Mesenchymal stem cell (in vitro differentiated cells and primary cell): ENCODE results near the gene BAHCC1.
A peak's percentile ranks its signal among the peaks of the same experiment; 100 is the strongest.

Source experiments
- DNase-seq: peaks from one replicate; pipeline ENCODE4 v3.0.0-alpha.2; 2013
- H2AFZ ChIP-seq: one replicate; pipeline ENCODE4 v1.6.1; 2013; ENCODE audit warnings: low read depth, mild to moderate bottlenecking, control low read depth, inconsistent platforms, low read length, moderate library complexity
- H2AK5ac ChIP-seq: 2 replicates; pipeline ENCODE4 v1.6.1; 2013; ENCODE audit warnings: low read length, moderate library complexity, mild to moderate bottlenecking, inconsistent platforms; ENCODE audit not compliant: severe bottlenecking
- H2BK120ac ChIP-seq: one replicate; pipeline ENCODE4 v1.6.1; 2013; ENCODE audit warnings: low read depth, mild to moderate bottlenecking, inconsistent platforms, low read length, moderate library complexity
- H2BK12ac ChIP-seq, 2 experiments: one replicate each; pipeline ENCODE4 v1.6.1; 2013; ENCODE audit warnings: inconsistent platforms in 2 of 2, low read length in 2 of 2, mild to moderate bottlenecking in 2 of 2, moderate library complexity in 2 of 2, control low read depth in 1 of 2
- H2BK15ac ChIP-seq: one replicate; pipeline ENCODE4 v1.6.1; 2013; ENCODE audit warnings: mild to moderate bottlenecking, low read depth, inconsistent platforms; ENCODE audit not compliant: poor library complexity, severe bottlenecking
- H2BK5ac ChIP-seq: 2 replicates; pipeline ENCODE4 v1.6.1; 2013; ENCODE audit warnings: low read depth, mild to moderate bottlenecking, low read length, control low read depth, inconsistent platforms; ENCODE audit not compliant: poor library complexity, severe bottlenecking
- H3K14ac ChIP-seq, 2 experiments: one replicate each; pipeline ENCODE4 v1.6.1; 2013; ENCODE audit warnings: inconsistent platforms in 2 of 2, low read length in 2 of 2, control low read depth in 1 of 2, mild to moderate bottlenecking in 1 of 2, moderate library complexity in 1 of 2
- H3K18ac ChIP-seq, 2 experiments: one replicate each; pipeline ENCODE4 v1.6.1; 2013; ENCODE audit warnings: inconsistent platforms in 2 of 2, low read length in 2 of 2, control low read depth in 1 of 2, low read depth in 1 of 2, mild to moderate bottlenecking in 1 of 2
- H3K23ac ChIP-seq, 2 experiments: one replicate each; pipeline ENCODE4 v1.6.1; 2013; ENCODE audit warnings: inconsistent platforms in 2 of 2, low read length in 2 of 2, mild to moderate bottlenecking in 2 of 2, moderate library complexity in 2 of 2, control low read depth in 1 of 2
- H3K27ac ChIP-seq: 2 replicates; pipeline ENCODE4 v1.5.1; 2013; ENCODE audit warnings: mild to moderate bottlenecking, moderate library complexity, low read length, control low read depth, inconsistent platforms; ENCODE audit not compliant: poor library complexity, severe bottlenecking
- H3K27me3 ChIP-seq, 2 experiments: 2 replicates each; pipeline versions ENCODE4 v1.6.1 to v1.7.0; 2013; ENCODE audit warnings: low read length in 2 of 2, mild to moderate bottlenecking in 2 of 2, moderate library complexity in 2 of 2, control low read depth in 1 of 2, inconsistent platforms in 1 of 2; ENCODE audit not compliant: control insufficient read depth in 1 of 2, insufficient read depth in 1 of 2
- H3K36me3 ChIP-seq, 2 experiments: 2 replicates each; pipeline versions ENCODE4 v1.6.1 to v1.7.0; 2013; ENCODE audit warnings: low read length in 2 of 2, control low read depth in 1 of 2, inconsistent platforms in 1 of 2, low read depth in 1 of 2, mild to moderate bottlenecking in 1 of 2; ENCODE audit not compliant: insufficient read depth in 2 of 2, control insufficient read depth in 1 of 2
- H3K4ac ChIP-seq, 2 experiments: one replicate each; pipeline ENCODE4 v1.6.1; 2013; ENCODE audit warnings: inconsistent platforms in 2 of 2, low read length in 2 of 2, mild to moderate bottlenecking in 2 of 2, moderate library complexity in 2 of 2, control low read depth in 1 of 2, low read depth in 1 of 2
- H3K4me1 ChIP-seq: 2 replicates; pipeline ENCODE4 v1.6.1; 2013; ENCODE audit warnings: low read depth, low read length, control low read depth; ENCODE audit not compliant: control insufficient read depth, insufficient read depth
- H3K4me2 ChIP-seq: 2 replicates; pipeline ENCODE4 v1.6.1; 2013; ENCODE audit warnings: low read length, mild to moderate bottlenecking, inconsistent platforms; ENCODE audit not compliant: poor library complexity, severe bottlenecking
- H3K4me3 ChIP-seq, 2 experiments: 2 replicates each; pipeline versions ENCODE4 v1.5.1 to v1.7.0; 2013; ENCODE audit warnings: low read length in 2 of 2, mild to moderate bottlenecking in 2 of 2, control low read depth in 1 of 2, low read depth in 1 of 2; ENCODE audit not compliant: insufficient read depth in 1 of 2
- H3K79me1 ChIP-seq: replicated peaks from 2 replicates; pipeline ENCODE4 v1.6.1; 2013; ENCODE audit warnings: mild to moderate bottlenecking, control low read depth, low read length, inconsistent platforms; ENCODE audit not compliant: poor library complexity, severe bottlenecking
- H3K9ac ChIP-seq: 2 replicates; pipeline ENCODE4 v1.7.0; 2013; ENCODE audit warnings: mild to moderate bottlenecking, low read length, moderate library complexity
- H3K9me3 ChIP-seq: 2 replicates; pipeline ENCODE4 v1.7.0; 2013; ENCODE audit warnings: mild to moderate bottlenecking, low read length; ENCODE audit not compliant: control insufficient read depth
- H4K8ac ChIP-seq: one replicate; pipeline ENCODE4 v1.6.1; 2013; ENCODE audit warnings: inconsistent platforms, mild to moderate bottlenecking, low read length, moderate library complexity
- H4K91ac ChIP-seq: one replicate; pipeline ENCODE4 v1.6.1; 2013; ENCODE audit warnings: mild to moderate bottlenecking, low read length, inconsistent platforms
- WGBS: methylation state at CpG from one replicate; pipeline ENCODE4 v1.1.7; 2013; ENCODE audit warnings: mixed read lengths; 5-methylcytosine and 5-hydroxymethylcytosine counted together

The BAHCC1 gene

GRCh38 chr17:81379523-81379942 lies 15.7 kb upstream of the BAHCC1 start:
- Histone ChIP-seq H2BK5ac (no peak overlapping the region), H2AK5ac (no peak overlapping the region), H2BK12ac (no peak overlapping the region), H3K27ac (no peak overlapping the region), H4K8ac (no peak overlapping the region), H3K27me3 (peaks cover 11 to 23% of the 10 kb centered on the region in 2 experiments), H3K9ac (no peak overlapping the region), H3K18ac (no peak overlapping the region), H3K23ac (peak overlapping the region in 1 of 2 experiments; percentile 6), H2BK120ac (no peak overlapping the region), H2AFZ (no peak overlapping the region), H3K4me2 (no peak overlapping the region), H4K91ac (peak overlapping the region; percentile 76), H3K36me3 (no peaks in the 10 kb centered on the region), H3K4me1 (no peaks in the 10 kb centered on the region), H3K9me3 (no peaks in the 10 kb centered on the region), H3K14ac (no peak overlapping the region), H3K79me1 (no peaks in the 10 kb centered on the region), H2BK15ac (peak overlapping the region; percentile 84), H3K4me3 (no peak overlapping the region), H3K4ac (no peak overlapping the region)
- DNase-seq = no peak
- 90% methylated on average over 7 of the region's 17 CpGs for WGBS

DNA sequence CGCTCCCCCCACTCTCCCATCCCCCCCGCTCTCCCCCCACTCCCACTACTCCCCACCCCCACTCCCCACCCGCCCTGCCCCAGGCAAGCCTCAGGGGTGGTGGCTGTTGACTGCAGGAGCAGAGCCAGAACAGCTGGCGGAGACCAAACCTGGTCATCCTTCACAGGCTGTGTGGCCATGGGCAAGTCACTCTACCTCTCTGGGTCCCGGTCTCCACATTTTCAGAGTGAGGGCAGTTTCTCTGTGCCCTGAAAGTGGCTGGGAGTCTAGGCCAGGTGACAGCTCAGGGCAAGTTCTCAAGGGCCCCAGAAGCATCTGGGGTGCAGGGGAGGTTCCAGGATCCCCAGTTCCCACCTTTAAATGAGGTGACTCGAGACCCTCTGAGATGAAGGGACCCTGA lies 15.1 kb upstream of the BAHCC1 start:
- H4K91ac ChIP-seq = no peak overlapping the region
- no peak overlapping the region for H3K9ac ChIP-seq
- H2BK120ac ChIP-seq = no peak overlapping the region
- H3K27me3 ChIP-seq = peaks cover 11 to 23% of the 10 kb centered on the region in 2 experiments
- H2AFZ ChIP-seq = no peak overlapping the region
- no peaks in the 10 kb centered on the region for H3K79me1 ChIP-seq
- H3K4me1 ChIP-seq = no peaks in the 10 kb centered on the region
- no peak overlapping the region for H3K14ac ChIP-seq
- no peak overlapping the region for H2BK15ac ChIP-seq
- no peaks in the 10 kb centered on the region for H3K36me3 ChIP-seq
- WGBS = 82% methylated on average over 3 of the region's 6 CpGs
- no peak for DNase-seq
- no peak overlapping the region for H2BK5ac ChIP-seq
- H3K9me3 ChIP-seq = no peaks in the 10 kb centered on the region
- no peak overlapping the region for H3K27ac ChIP-seq
- H3K23ac ChIP-seq = no peak overlapping the region
- no peak overlapping the region for H3K4me3 ChIP-seq
- no peak overlapping the region for H3K4me2 ChIP-seq
- no peak overlapping the region for H3K4ac ChIP-seq
- no peak overlapping the region for H3K18ac ChIP-seq
- no peak overlapping the region for H2BK12ac ChIP-seq
- H4K8ac ChIP-seq = no peak overlapping the region
- no peak overlapping the region for H2AK5ac ChIP-seq

DNA sequence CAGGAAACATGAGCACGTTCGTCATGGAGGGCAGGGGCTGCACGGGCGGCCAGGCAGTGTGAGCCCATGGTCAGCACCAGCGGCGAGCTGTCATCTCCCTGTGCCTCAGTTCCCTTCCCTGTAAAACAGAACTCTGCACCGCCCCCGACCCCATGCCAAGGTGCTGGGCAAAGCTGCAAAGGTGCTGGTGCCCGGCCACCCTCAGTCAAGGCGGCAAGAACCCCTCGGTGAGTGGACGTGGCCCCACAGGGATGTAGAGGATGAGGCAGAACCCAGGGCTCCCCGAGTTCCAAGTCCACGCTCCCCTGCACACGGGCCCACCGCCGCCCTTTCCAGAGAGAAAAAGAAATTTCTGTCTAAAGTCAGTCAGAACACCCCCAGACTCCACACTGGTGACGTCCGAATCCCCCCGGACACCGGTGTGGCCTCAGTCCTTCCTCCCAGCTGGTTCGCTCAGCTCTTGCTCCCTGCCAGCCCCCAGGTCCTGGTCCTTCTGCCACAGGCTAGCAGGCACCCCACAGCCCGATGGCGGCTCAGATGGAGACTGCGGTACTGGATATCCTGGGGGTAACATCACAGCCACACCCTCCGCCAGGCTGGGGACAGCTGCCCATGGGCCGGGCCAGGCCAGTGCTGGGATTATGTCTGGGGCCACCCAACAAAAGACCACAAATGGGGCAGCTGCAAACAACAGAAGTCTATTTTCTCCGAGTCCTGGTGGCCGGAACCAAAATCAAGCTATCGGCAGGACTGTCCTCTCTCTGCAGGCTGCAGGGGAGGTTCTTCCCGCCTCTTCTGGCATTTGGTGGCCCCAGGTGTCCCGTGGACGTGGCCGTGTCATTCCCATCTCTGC lies 14.4 kb upstream of the BAHCC1 start:
- H2BK5ac ChIP-seq = no peak overlapping the region
- no peaks in the 10 kb centered on the region for H3K36me3 ChIP-seq
- no peak for DNase-seq
- no peak overlapping the region for H3K4me2 ChIP-seq
- H2BK12ac ChIP-seq = no peak overlapping the region
- peaks cover 11 to 16% of the 10 kb centered on the region in 2 experiments for H3K27me3 ChIP-seq
- H3K4ac ChIP-seq = no peak overlapping the region
- no peak overlapping the region for H2AFZ ChIP-seq
- H3K14ac ChIP-seq = no peak overlapping the region
- H3K27ac ChIP-seq = no peak overlapping the region
- 92% methylated on average over 34 of the region's 34 CpGs for WGBS
- no peak overlapping the region for H2AK5ac ChIP-seq
- no peaks in the 10 kb centered on the region for H3K79me1 ChIP-seq
- peak overlapping the region in 1 of 2 experiments; percentile 29 for H3K23ac ChIP-seq
- H2BK120ac ChIP-seq = no peak overlapping the region
- no peak overlapping the region for H3K18ac ChIP-seq
- H2BK15ac ChIP-seq = no peak overlapping the region
- no peak overlapping the region for H4K91ac ChIP-seq
- no peaks in the 10 kb centered on the region for H3K9me3 ChIP-seq
- H4K8ac ChIP-seq = no peak overlapping the region
- no peak overlapping the region for H3K4me3 ChIP-seq
- no peak overlapping the region for H3K9ac ChIP-seq
- H3K4me1 ChIP-seq = peaks cover 6% of the 10 kb centered on the region

GRCh38 chr17:81381632-81382577 lies 13.4 kb upstream of the BAHCC1 start:
- H3K27me3 ChIP-seq = peaks cover 11 to 12% of the 10 kb centered on the region in 2 experiments
- H3K4me3 ChIP-seq = no peak overlapping the region
- no peaks in the 10 kb centered on the region for H3K79me1 ChIP-seq
- H3K4me2 ChIP-seq = no peak overlapping the region
- H2BK5ac ChIP-seq = no peak overlapping the region
- H4K8ac ChIP-seq = peak overlapping the region; percentile 22
- H2BK12ac ChIP-seq = no peak overlapping the region
- no peak overlapping the region for H3K14ac ChIP-seq
- H2AFZ ChIP-seq = no peak overlapping the region
- no peak overlapping the region for H3K27ac ChIP-seq
- DNase-seq = no peak
- no peak overlapping the region for H2BK15ac ChIP-seq
- no peaks in the 10 kb centered on the region for H3K36me3 ChIP-seq
- no peak overlapping the region for H3K23ac ChIP-seq
- no peak overlapping the region for H2AK5ac ChIP-seq
- H2BK120ac ChIP-seq = no peak overlapping the region
- WGBS = 96% methylated on average over 35 of the region's 37 CpGs
- H3K9me3 ChIP-seq = no peaks in the 10 kb centered on the region
- no peak overlapping the region for H3K18ac ChIP-seq
- H4K91ac ChIP-seq = no peak overlapping the region
- peaks cover 13% of the 10 kb centered on the region for H3K4me1 ChIP-seq
- no peak overlapping the region for H3K4ac ChIP-seq
- no peak overlapping the region for H3K9ac ChIP-seq
